SU-DHL-6 (cell line): ENCODE data around the gene BTBD9.

Experiments
- H2AFZ ChIP-seq: fragments of 200-600 bp; sonication (generic); 2 replicates; pipeline ENCODE4 v1.6.1; 2014; ENCODE audit warnings: low read depth, mild to moderate bottlenecking, moderate library complexity, mixed read lengths, antibody characterized with exemption, low read length; ENCODE audit not compliant: severe bottlenecking
- H3F3A ChIP-seq: fragments of 200-600 bp; shearing (Covaris generic); 2 replicates; pipeline ENCODE4 v1.6.0; 2016; ENCODE audit warnings: antibody characterized with exemption, mild to moderate bottlenecking; ENCODE audit not compliant: insufficient read depth
- H3K27ac ChIP-seq: fragments of 200-600 bp; sonication (generic); 2 replicates; pipeline ENCODE4 v1.5.1; 2016; ENCODE audit warnings: low read depth, mild to moderate bottlenecking, low read length, moderate library complexity, mixed read lengths
- H3K27me3 ChIP-seq: fragments of 200-600 bp; sonication (generic), shearing (Covaris generic); 2 replicates; pipeline ENCODE4 v1.6.0; 2014; ENCODE audit warnings: mild to moderate bottlenecking, low read length
- H3K36me3 ChIP-seq: fragments of 200-600 bp; sonication (generic); 2 replicates; pipeline ENCODE4 v1.6.1; 2014; ENCODE audit warnings: mild to moderate bottlenecking, low read length, mixed read lengths
- H3K4me2 ChIP-seq: fragments of 300-600, 200-600 bp; shearing (Covaris generic), sonication (generic); 2 replicates; pipeline ENCODE4 v1.6.0; 2014; ENCODE audit warnings: low read length, low read depth, mild to moderate bottlenecking; ENCODE audit not compliant: poor library complexity, severe bottlenecking
- H3K4me3 ChIP-seq: fragments of 200-600 bp; sonication (generic); 2 replicates; pipeline ENCODE4 v1.5.1; 2014; ENCODE audit warnings: antibody characterized with exemption, low read length, mild to moderate bottlenecking, mixed read lengths; ENCODE audit not compliant: insufficient read depth, poor library complexity, severe bottlenecking
- H3K79me2 ChIP-seq: fragments of 200-600 bp; sonication (generic); 2 replicates; pipeline ENCODE4 v1.6.1; 2014; ENCODE audit warnings: mild to moderate bottlenecking, low read length, moderate library complexity; ENCODE audit not compliant: insufficient read depth
- H3K9ac ChIP-seq: fragments of 200-600 bp; sonication (generic); 2 replicates; pipeline ENCODE4 v1.7.0; 2014; ENCODE audit warnings: mild to moderate bottlenecking, low read length
- H3K9me2 ChIP-seq: fragments of 200-600 bp; sonication (generic); replicated peaks from 2 replicates; pipeline ENCODE4 v1.6.1; 2014; ENCODE audit warnings: low read length; ENCODE audit not compliant: insufficient read depth
- H3K9me3 ChIP-seq: fragments of 200-600 bp; sonication (generic); 2 replicates; pipeline ENCODE4 v1.6.1; 2014; ENCODE audit warnings: low read length, mixed read lengths; ENCODE audit not compliant: insufficient read depth
- H4K20me1 ChIP-seq: fragments of 200-600 bp; sonication (generic); 2 replicates; pipeline ENCODE4 v1.6.1; 2014; ENCODE audit warnings: low read depth, mild to moderate bottlenecking, antibody characterized with exemption, low read length, moderate library complexity, mixed read lengths
- CTCF ChIP-seq: fragments of 200-600 bp; sonication (generic); IDR thresholded peaks from one replicate; pipeline ENCODE4 v1.5.1; 2017; ENCODE audit warnings: antibody characterized with exemption, mild to moderate bottlenecking, low read length, moderate library complexity; ENCODE audit not compliant: insufficient read depth, poor library complexity, severe bottlenecking
- EZH2phosphoT487 ChIP-seq: fragments of 200-600 bp; sonication (generic), shearing (Covaris generic); conservative IDR thresholded peaks from 2 replicates; pipeline ENCODE4 v1.6.1; 2018; ENCODE audit warnings: mild to moderate bottlenecking, antibody characterized with exemption, low read length, moderate library complexity, mixed read lengths

The BTBD9 gene

GRCh38 chr6:38423746-38424145 lies 216.0 kb downstream of the BTBD9 start:
- Histone ChIP-seq H3K9me3 (no peaks in the 10 kb centered on the region), H4K20me1 (no peaks in the 10 kb centered on the region), H3K4me3 (no peak overlapping the region), H2AFZ (no peak overlapping the region), H3K4me2 (no peak overlapping the region), H3K27me3 (no peaks in the 10 kb centered on the region), H3K9ac (no peak overlapping the region), H3K36me3 (no peaks in the 10 kb centered on the region), H3F3A (no peaks in the 10 kb centered on the region), H3K27ac (no peak overlapping the region), H3K79me2 (no peaks in the 10 kb centered on the region), H3K9me2 (no peaks in the 10 kb centered on the region)
- TF ChIP-seq CTCF (no peak), EZH2phosphoT487 (no peak)

GRCh38 chr6:38420207-38420606 lies 219.5 kb downstream of the BTBD9 start:
- Histone ChIP-seq H3K36me3 (no peaks in the 10 kb centered on the region), H3K27ac (no peak overlapping the region), H2AFZ (no peak overlapping the region), H3K4me2 (no peak overlapping the region), H3F3A (no peaks in the 10 kb centered on the region), H3K4me3 (no peak overlapping the region), H4K20me1 (no peaks in the 10 kb centered on the region), H3K9me2 (no peaks in the 10 kb centered on the region), H3K9me3 (no peaks in the 10 kb centered on the region), H3K27me3 (no peaks in the 10 kb centered on the region), H3K79me2 (no peaks in the 10 kb centered on the region), H3K9ac (no peak overlapping the region)
- TF ChIP-seq CTCF (no peak), EZH2phosphoT487 (no peak)

GRCh38 chr6:38417521-38417920 lies 222.2 kb downstream of the BTBD9 start:
- Histone ChIP-seq H3K9me3 (no peaks in the 10 kb centered on the region), H3K36me3 (no peaks in the 10 kb centered on the region), H3K27ac (no peak overlapping the region), H3K79me2 (no peaks in the 10 kb centered on the region), H3K9me2 (no peaks in the 10 kb centered on the region), H3K27me3 (no peaks in the 10 kb centered on the region), H3K9ac (no peak overlapping the region), H3K4me2 (no peak overlapping the region), H4K20me1 (no peaks in the 10 kb centered on the region), H3F3A (no peaks in the 10 kb centered on the region), H3K4me3 (no peak overlapping the region), H2AFZ (no peak overlapping the region)
- TF ChIP-seq EZH2phosphoT487 (no peak), CTCF (no peak)
